ENCODE results near the gene HAL.

HAL gene

DNA sequence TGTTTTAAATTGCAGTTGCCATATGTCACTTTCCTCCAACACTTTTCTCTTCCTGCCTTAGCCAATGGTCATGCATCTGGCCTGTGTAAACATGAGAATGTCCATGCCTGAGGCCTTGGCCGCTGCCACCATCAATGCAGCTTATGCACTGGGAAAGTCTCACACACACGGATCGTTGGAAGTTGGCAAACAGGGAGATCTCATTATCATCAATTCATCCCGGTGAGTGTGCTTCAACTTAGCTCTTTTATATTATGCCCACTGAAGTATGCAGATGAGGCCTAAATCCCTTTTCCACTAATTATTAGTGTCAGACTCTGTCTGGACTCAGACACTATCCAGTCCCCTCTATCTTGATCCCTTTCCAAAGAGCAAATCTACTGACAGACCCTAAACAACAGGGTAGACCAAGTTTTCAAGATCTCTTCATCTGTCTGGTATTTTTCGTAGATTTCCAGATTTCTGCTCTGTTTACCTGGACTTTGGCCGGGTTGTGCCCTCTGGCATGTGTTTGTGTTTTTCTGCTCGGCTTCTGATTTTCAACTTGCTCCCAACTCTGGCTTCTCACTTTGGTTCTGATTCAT lies 29.8 kb downstream of the HAL start:
- FAIRE-seq (no peak), DNase-seq (ENCODE audit: insufficient read length, low spot score) (no peak)
- TF ChIP-seq, protein P1, sequence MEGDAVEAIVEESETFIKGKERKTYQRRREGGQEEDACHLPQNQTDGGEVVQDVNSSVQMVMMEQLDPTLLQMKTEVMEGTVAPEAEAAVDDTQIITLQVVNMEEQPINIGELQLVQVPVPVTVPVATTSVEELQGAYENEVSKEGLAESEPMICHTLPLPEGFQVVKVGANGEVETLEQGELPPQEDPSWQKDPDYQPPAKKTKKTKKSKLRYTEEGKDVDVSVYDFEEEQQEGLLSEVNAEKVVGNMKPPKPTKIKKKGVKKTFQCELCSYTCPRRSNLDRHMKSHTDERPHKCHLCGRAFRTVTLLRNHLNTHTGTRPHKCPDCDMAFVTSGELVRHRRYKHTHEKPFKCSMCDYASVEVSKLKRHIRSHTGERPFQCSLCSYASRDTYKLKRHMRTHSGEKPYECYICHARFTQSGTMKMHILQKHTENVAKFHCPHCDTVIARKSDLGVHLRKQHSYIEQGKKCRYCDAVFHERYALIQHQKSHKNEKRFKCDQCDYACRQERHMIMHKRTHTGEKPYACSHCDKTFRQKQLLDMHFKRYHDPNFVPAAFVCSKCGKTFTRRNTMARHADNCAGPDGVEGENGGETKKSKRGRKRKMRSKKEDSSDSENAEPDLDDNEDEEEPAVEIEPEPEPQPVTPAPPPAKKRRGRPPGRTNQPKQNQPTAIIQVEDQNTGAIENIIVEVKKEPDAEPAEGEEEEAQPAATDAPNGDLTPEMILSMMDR (IDR thresholded peaks at IDR 0.05; ENCODE audit: insufficient read depth, missing control alignments) = no peak

DNA sequence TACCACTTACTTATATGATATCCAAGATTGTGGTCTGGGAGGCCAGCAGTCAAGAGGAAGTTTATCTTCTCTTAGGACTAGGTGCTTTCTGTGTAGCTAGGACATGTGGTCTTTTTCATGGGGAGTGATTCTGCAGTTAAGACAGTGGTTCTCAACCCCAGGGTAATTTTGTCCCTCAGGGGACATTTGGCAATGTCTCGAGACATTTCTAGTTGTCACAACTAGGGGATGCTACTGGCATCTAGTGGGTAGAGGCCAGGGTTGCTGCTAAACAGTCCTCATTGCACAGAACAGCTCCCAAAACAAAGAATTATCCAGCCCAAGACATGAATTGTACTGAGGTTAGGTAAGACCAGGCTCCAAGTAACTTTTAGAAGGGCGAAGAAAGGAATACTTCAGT lies 33.0 kb downstream of the HAL start:
- FAIRE-seq (no peak), DNase-seq (ENCODE audit: insufficient read length, low spot score) (no peak)
- TF ChIP-seq, protein P1 (IDR thresholded peaks at IDR 0.05; ENCODE audit: insufficient read depth, missing control alignments) = no peak

DNA sequence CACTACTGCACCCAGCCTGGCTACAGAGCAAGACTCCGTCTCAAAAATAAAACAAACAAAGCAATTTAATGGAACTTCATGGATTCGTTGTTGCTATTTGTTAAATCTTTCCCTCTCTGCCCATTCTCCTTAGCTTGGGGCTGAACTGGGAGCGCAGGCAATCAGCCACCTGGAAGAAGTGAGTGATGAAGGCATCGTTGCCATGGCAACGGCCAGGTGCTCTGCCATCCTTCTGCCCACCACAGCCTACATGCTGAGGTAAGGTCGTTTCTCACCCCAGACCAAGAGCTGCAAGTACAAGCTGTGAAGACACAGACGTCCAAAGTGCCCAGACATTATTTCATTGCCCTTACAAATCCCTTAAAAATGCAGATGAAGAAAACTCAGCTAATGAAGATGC lies 33.9 kb downstream of the HAL start:
- TF ChIP-seq, protein P1 (IDR thresholded peaks at IDR 0.05; ENCODE audit: insufficient read depth, missing control alignments) = no peak
- FAIRE-seq = no peak
- DNase-seq (ENCODE audit: insufficient read length, low spot score) = no peak

DNA sequence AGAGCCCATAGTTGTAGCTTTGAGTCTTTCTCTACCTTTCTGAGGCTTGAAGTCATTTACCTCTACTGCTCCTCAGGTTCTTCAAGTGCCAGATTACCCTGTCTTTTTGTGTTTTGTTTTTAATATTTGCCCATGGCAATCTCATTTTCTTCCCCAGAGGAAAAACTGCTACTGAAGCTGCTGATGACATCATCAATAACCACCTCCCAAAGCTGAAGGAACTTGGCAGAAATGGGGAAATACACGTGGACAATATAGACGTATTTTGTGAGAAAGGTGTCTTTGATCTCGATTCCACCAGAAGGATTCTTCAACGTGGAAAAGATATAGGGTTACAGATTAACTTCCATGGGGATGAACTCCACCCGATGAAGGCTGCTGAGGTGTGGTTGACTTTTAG lies 35.9 kb downstream of the HAL start:
- FAIRE-seq (no peak), DNase-seq (ENCODE audit: insufficient read length, low spot score) (no peak)
- TF ChIP-seq, protein P1 (IDR thresholded peaks at IDR 0.05; ENCODE audit: insufficient read depth, missing control alignments) = no peak

DNA sequence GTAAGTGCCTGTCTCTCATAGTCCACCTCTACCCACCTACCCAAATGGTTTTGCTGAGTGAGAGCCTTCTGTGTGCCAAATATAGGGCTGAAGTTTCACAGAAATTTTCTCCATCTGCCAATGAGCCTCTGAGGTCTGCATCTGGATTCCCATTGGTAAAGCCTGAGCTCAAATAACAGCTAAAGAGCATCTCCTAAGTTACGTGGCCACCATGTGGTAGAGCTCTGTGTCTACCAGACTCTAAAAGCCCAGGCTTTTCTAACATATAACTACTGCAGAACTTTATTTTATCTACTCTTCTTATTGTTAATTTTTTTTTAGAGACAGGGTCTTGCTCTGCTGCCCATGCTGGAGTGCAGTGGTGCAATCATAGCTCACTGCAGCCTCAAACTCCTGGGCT lies 37.0 kb downstream of the HAL start:
- no peak for FAIRE-seq
- TF ChIP-seq, protein P1 (IDR thresholded peaks at IDR 0.05; ENCODE audit: insufficient read depth, missing control alignments) = no peak
- no peak for DNase-seq (ENCODE audit: insufficient read length, low spot score)

DNA sequence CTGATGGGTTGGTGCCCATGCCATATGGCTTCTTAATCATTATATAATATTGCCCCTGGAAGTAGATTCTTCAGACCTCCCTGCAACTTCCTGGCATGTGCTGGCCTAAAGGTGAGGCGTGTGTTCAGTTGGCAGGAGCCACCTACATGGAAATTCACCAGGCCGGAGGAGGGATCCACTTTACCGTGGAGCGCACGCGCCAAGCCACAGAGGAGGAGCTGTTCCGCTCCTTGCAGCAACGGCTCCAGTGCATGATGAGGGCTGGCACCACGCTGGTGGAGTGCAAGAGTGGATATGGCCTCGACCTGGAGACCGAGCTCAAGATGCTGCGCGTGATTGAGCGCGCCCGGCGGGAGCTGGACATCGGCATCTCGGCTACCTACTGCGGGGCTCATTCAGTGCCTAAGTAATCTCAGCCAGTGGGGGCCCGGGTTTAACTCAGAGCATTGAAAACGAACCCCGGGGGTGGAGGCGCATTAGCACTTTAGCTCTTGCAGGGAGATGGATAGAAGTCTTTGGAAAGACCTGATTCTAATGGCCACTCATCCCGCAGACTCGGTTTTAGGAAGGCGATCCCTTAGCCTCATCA lies 39.5 kb downstream of the HAL start:
- TF ChIP-seq, protein P1 (IDR thresholded peaks at IDR 0.05; ENCODE audit: insufficient read depth, missing control alignments) = no peak
- no peak for FAIRE-seq
- DNase-seq (ENCODE audit: insufficient read length, low spot score) = no peak

DNA sequence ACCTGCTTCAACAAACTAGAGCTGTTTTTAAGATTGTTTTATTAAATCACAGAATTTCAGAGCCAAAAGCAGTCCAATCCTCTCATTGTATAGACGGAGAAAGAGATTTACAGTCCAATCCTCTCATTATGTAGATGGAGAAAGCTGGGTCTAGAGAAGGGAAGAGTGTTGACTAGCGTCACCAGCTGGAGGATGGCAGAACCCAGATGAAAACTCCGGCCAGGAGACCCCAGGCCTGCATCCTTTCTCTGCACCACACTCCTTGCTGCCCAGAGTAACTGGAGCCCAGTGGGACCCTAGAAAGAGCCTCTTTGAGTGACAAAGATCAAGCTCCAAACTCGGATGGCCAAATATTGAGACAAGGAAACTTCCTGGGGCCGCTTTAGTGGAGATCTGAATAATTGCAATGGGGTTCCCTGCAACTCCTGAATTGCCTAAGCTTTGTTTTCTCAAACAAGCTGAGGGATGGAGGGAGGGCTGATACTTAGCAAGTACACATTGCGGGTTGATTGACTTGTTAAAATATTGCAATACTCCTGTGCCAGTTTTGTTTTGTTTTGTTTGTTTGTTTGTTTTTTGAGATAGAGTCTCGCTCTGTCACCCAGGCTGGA lies 40.5 kb downstream of the HAL start:
- DNase-seq (ENCODE audit: insufficient read length, low spot score) (no peak), FAIRE-seq (no peak)
- TF ChIP-seq, protein P1 (IDR thresholded peaks at IDR 0.05; ENCODE audit: insufficient read depth, missing control alignments) = no peak

Data from D721Med (cell line).